Natural killer cell (primary cell): Measurements from ENCODE around the gene ARHGAP12. TPM values are rescaled to one million over a fixed set of nuclear protein-coding genes. Genes with fewer than 3 reads are reported as not detected.

Experiments
- ATAC-seq, 3 donors: fragments of 150-1000 bp in 2 of 3; fragments of 200-7000 bp in 1 of 3; cut with Tn5 transposase; 1 replicate in 1 of 3; 2 replicates in 2 of 3; pipeline ENCODE4 v1.10.0; 2021; ENCODE audit warnings: mild to moderate bottlenecking in 2 of 3, moderate library complexity in 2 of 3
- DNase-seq, 2 donors: peaks; one replicate each; pipeline versions ENCODE4 v3.0.0 to v3.0.0-alpha.2; 2013 to 2021; ENCODE audit warnings: mixed read lengths in 1 of 2
- H3K27ac ChIP-seq: one replicate; pipeline ENCODE4 v1.5.1; 2013; ENCODE audit warnings: mild to moderate bottlenecking, low read length
- H3K27me3 ChIP-seq: one replicate; pipeline ENCODE4 v1.6.1; 2013; ENCODE audit warnings: low read length; ENCODE audit not compliant: control insufficient read depth, insufficient read depth
- H3K36me3 ChIP-seq: one replicate; pipeline ENCODE4 v1.6.1; 2013; ENCODE audit warnings: low read length; ENCODE audit not compliant: control insufficient read depth, insufficient read depth
- H3K4me1 ChIP-seq: one replicate; pipeline ENCODE4 v1.6.1; 2013; ENCODE audit warnings: low read length; ENCODE audit not compliant: control insufficient read depth, insufficient read depth
- H3K4me3 ChIP-seq: one replicate; pipeline ENCODE4 v1.5.1; 2013; ENCODE audit warnings: low read length
- H3K9me3 ChIP-seq: one replicate; pipeline ENCODE4 v1.6.1; 2013; ENCODE audit warnings: low read length; ENCODE audit not compliant: control insufficient read depth, insufficient read depth
- H3K27ac Mint-ChIP-seq, 2 donors: one replicate each; pipeline ENCODE4 v1.8.0; 2022; ENCODE audit warnings: mild to moderate bottlenecking in 2 of 2, mixed read lengths in 2 of 2, moderate library complexity in 1 of 2
- H3K27me3 Mint-ChIP-seq, 2 donors: one replicate each; pipeline ENCODE4 v1.8.0; 2022; ENCODE audit warnings: low read depth in 2 of 2, mixed read lengths in 2 of 2
- H3K36me3 Mint-ChIP-seq: one replicate; pipeline ENCODE4 v1.8.0; 2022; ENCODE audit warnings: mixed read lengths
- H3K4me1 Mint-ChIP-seq, 2 donors: one replicate each; pipeline ENCODE4 v1.8.0; 2022; ENCODE audit warnings: mixed read lengths in 2 of 2
- H3K4me3 Mint-ChIP-seq: one replicate; pipeline ENCODE4 v1.8.0; 2022; ENCODE audit warnings: mild to moderate bottlenecking, moderate library complexity, mixed read lengths
- H3K9me3 Mint-ChIP-seq, 2 donors: one replicate each; pipeline ENCODE4 v1.8.0; 2022; ENCODE audit warnings: mixed read lengths in 2 of 2
- CTCF ChIP-seq: fragments of 200-600 bp; IDR thresholded peaks from one replicate; pipeline ENCODE4 v1.8.0; 2022; ENCODE audit warnings: antibody characterized with exemption
- WGBS: methylation state at CpG from one replicate; pipeline ENCODE4 v1.1.7; 2013; ENCODE audit warnings: missing lambda C conversion rate; ENCODE audit not compliant: insufficient coverage; 5-methylcytosine and 5-hydroxymethylcytosine counted together
- intact Hi-C: fragments of 100-400 bp; cut with micrococcal nuclease; formaldehyde crosslinking; loops from one replicate; pipeline ENCODE4 v1.14.2; 2022
- total RNA-seq, 4 donors: library from RNA; stranded (reverse); fragments of 120-200 nt in 1 of 4; gene quantifications; one replicate each; pipeline versions ENCODE4 v1.2.3 to v1.2.4, GENCODE V29; 2013 to 2022

The ARHGAP12 gene
- total RNA-seq, 3 donors from 2014 or later (not counting 1 experiment from before 2014, with no cell fraction given), result 35.1 to 40.2 (median 40.2) TPM

GRCh38 chr10:31912289-31912688 is 16.3 kb downstream of the ARHGAP12 start:
- Mint-ChIP-seq H3K4me1 (peaks cover 57 to 62% of the 10 kb centered on the region in 2 donors), H3K4me3 (no peak overlapping the region), H3K27me3 (no peaks in the 10 kb centered on the region), H3K27ac (no peak overlapping the region), H3K9me3 (no peaks in the 10 kb centered on the region), H3K36me3 (no peaks in the 10 kb centered on the region)
- Histone ChIP-seq H3K4me3 (no peak overlapping the region), H3K4me1 (peaks cover 11% of the 10 kb centered on the region), H3K27ac (no peak overlapping the region), H3K27me3 (no peaks in the 10 kb centered on the region), H3K9me3 (no peaks in the 10 kb centered on the region), H3K36me3 (peaks cover 11% of the 10 kb centered on the region)
- 88% methylated on average over 1 of the region's 2 CpGs for WGBS
- TF ChIP-seq CTCF, result no peak
- ATAC-seq, result no peak
- intact Hi-C loops, result no loop called here
- no peak for DNase-seq

- no peak overlapping the region for H3K4me3 Mint-ChIP-seq
- intact Hi-C loops, result no loop called here
- WGBS, result 100% methylated on average over 3 of the region's 3 CpGs
- DNase-seq (no peak), ATAC-seq (no peak)
- TF ChIP-seq CTCF, result no peak
- Histone ChIP-seq H3K4me1 (peaks cover 7% of the 10 kb centered on the region), H3K27me3 (no peaks in the 10 kb centered on the region), H3K9me3 (no peaks in the 10 kb centered on the region), H3K4me3 (no peak overlapping the region), H3K36me3 (peaks cover 16% of the 10 kb centered on the region), H3K27ac (no peak overlapping the region)
- no peaks in the 10 kb centered on the region for H3K27me3 Mint-ChIP-seq
- no peaks in the 10 kb centered on the region for H3K9me3 Mint-ChIP-seq
- no peak overlapping the region for H3K27ac Mint-ChIP-seq
- peaks cover 5% of the 10 kb centered on the region for H3K36me3 Mint-ChIP-seq
- peaks cover 58 to 67% of the 10 kb centered on the region in 2 donors for H3K4me1 Mint-ChIP-seq
Observed at GRCh38 chr10:31910016-31910415, 18.6 kb downstream of the ARHGAP12 start.

- Mint-ChIP-seq H3K27me3 (no peaks in the 10 kb centered on the region), H3K36me3 (peaks cover 5% of the 10 kb centered on the region), H3K27ac (no peak overlapping the region), H3K4me3 (no peak overlapping the region), H3K9me3 (no peaks in the 10 kb centered on the region), H3K4me1 (peaks cover 59 to 69% of the 10 kb centered on the region in 2 donors)
- DNase-seq, result no peak
- H3K9me3 ChIP-seq, result no peaks in the 10 kb centered on the region
- no peaks in the 10 kb centered on the region for H3K27me3 ChIP-seq
- intact Hi-C loops, result no loop called here
- WGBS, result 98% methylated on average over 7 of the region's 7 CpGs
- peaks cover 18% of the 10 kb centered on the region for H3K36me3 ChIP-seq
- no peak overlapping the region for H3K4me3 ChIP-seq
- peaks cover 7% of the 10 kb centered on the region for H3K4me1 ChIP-seq
- ATAC-seq, result no peak
- TF ChIP-seq CTCF, result no peak
- H3K27ac ChIP-seq, result no peak overlapping the region
Observed at GRCh38 chr10:31908157-31908556, 20.5 kb downstream of the ARHGAP12 start.

- Histone ChIP-seq H3K27ac (no peak overlapping the region), H3K9me3 (no peaks in the 10 kb centered on the region), H3K36me3 (peaks cover 23% of the 10 kb centered on the region), H3K27me3 (no peaks in the 10 kb centered on the region), H3K4me1 (no peaks in the 10 kb centered on the region), H3K4me3 (no peak overlapping the region)
- no peak overlapping the region for H3K27ac Mint-ChIP-seq
- no peak overlapping the region for H3K4me3 Mint-ChIP-seq
- peaks cover 5% of the 10 kb centered on the region for H3K36me3 Mint-ChIP-seq
- H3K4me1 Mint-ChIP-seq, result peaks cover 50 to 65% of the 10 kb centered on the region in 2 donors
- no peaks in the 10 kb centered on the region for H3K9me3 Mint-ChIP-seq
- 97% methylated on average over 3 of the region's 5 CpGs for WGBS
- intact Hi-C loops, result no loop called here
- ATAC-seq (no peak), DNase-seq (no peak)
- TF ChIP-seq CTCF, result no peak
- H3K27me3 Mint-ChIP-seq, result no peaks in the 10 kb centered on the region
Observed at GRCh38 chr10:31906039-31906438, 22.6 kb downstream of the ARHGAP12 start.
